CD4-positive, alpha-beta memory T cell (primary cell): Measurements from ENCODE around the gene DCX. TPM values are rescaled to one million over a fixed set of nuclear protein-coding genes. Genes with fewer than 3 reads are reported as not detected.
A peak's percentile ranks its signal among the peaks of the same experiment; 100 is the strongest.

Experiments used
- CTCF ChIA-PET: fragments of 350-600 bp; sonication (Branson Sonifier 250); formaldehyde crosslinking; loops from one replicate; lab custom pipeline; 2021; ENCODE audit warnings: inconsistent platforms; ENCODE audit not compliant: partially characterized antibody; lab: Charles Lee
- POLR2A ChIA-PET: fragments of 350-600 bp; sonication (Branson Sonifier 250); formaldehyde crosslinking; loops from one replicate; lab custom pipeline; 2021; ENCODE audit not compliant: partially characterized antibody; lab: Charles Lee
- DNase-seq, 5 donors: peaks; one replicate each; pipeline versions ENCODE4 v3.0.0 to v3.0.0-alpha.2; 2020 to 2022; ENCODE audit warnings: mixed read lengths in 1 of 5
- H3K27ac ChIP-seq: one replicate; pipeline ENCODE4 v1.7.0; 2013; ENCODE audit warnings: low read depth, low read length
- H3K27me3 ChIP-seq: 2 replicates; pipeline ENCODE4 v1.7.0; 2013; ENCODE audit warnings: mild to moderate bottlenecking, low read length, moderate library complexity; ENCODE audit not compliant: insufficient read depth
- H3K36me3 ChIP-seq: 2 replicates; pipeline ENCODE4 v1.7.0; 2013; ENCODE audit warnings: mild to moderate bottlenecking, low read length, moderate library complexity; ENCODE audit not compliant: insufficient read depth
- H3K4me1 ChIP-seq: 2 replicates; pipeline ENCODE4 v1.7.0; 2013; ENCODE audit warnings: mild to moderate bottlenecking, low read length, moderate library complexity; ENCODE audit not compliant: insufficient read depth
- H3K4me3 ChIP-seq, 2 donors: one replicate each; pipeline ENCODE4 v1.7.0; 2013; ENCODE audit warnings: low read length in 2 of 2, mild to moderate bottlenecking in 1 of 2
- H3K9me3 ChIP-seq, 2 donors: one replicate each; pipeline ENCODE4 v1.7.0; 2013; ENCODE audit warnings: low read length in 2 of 2, control low read depth in 1 of 2; ENCODE audit not compliant: control insufficient read depth in 1 of 2
- H3K27ac Mint-ChIP-seq, 7 donors: one replicate each; pipeline ENCODE4 v1.8.0; 2020 to 2021; ENCODE audit warnings: mixed read lengths in 7 of 7, mild to moderate bottlenecking in 6 of 7, inconsistent platforms in 3 of 7, moderate library complexity in 3 of 7
- H3K27me3 Mint-ChIP-seq, 2 donors: one replicate each; pipeline ENCODE4 v1.8.0; 2020 to 2021; ENCODE audit warnings: mixed read lengths in 2 of 2
- H3K36me3 Mint-ChIP-seq, 2 donors: one replicate each; pipeline ENCODE4 v1.8.0; 2020 to 2021; ENCODE audit warnings: mixed read lengths in 2 of 2, inconsistent platforms in 1 of 2, mild to moderate bottlenecking in 1 of 2
- H3K4me1 Mint-ChIP-seq, 4 donors: one replicate each; pipeline ENCODE4 v1.8.0; 2020 to 2021; ENCODE audit warnings: mixed read lengths in 4 of 4, mild to moderate bottlenecking in 1 of 4
- H3K4me3 Mint-ChIP-seq, 8 donors: one replicate each; pipeline ENCODE4 v1.8.0; 2020 to 2021; ENCODE audit warnings: mixed read lengths in 8 of 8, mild to moderate bottlenecking in 7 of 8, moderate library complexity in 6 of 8, inconsistent platforms in 3 of 8
- H3K9me3 Mint-ChIP-seq, 8 donors: one replicate each; pipeline ENCODE4 v1.8.0; 2020 to 2021; ENCODE audit warnings: mixed read lengths in 8 of 8, mild to moderate bottlenecking in 5 of 8, inconsistent platforms in 3 of 8, moderate library complexity in 1 of 8
- intact Hi-C: fragments of 100-400 bp; cut with micrococcal nuclease; formaldehyde crosslinking; loops from one replicate; pipeline ENCODE4 v1.15.1; 2023
- polyA plus RNA-seq, 2 donors: library from polyadenylated mRNA; unstranded; fragments of 300-500 nt; fragmentation: Illumina TruSeq; gene quantifications; one replicate each; pipeline ENCODE4 v1.2.3, GENCODE V29; 2021
- total RNA-seq, 2 experiments: library from RNA; stranded (reverse); gene quantifications; one replicate each; pipeline ENCODE4 v1.2.3, GENCODE V29; 2021

The DCX gene
- total and polyA plus RNA-seq, 4 experiments from 2014 or later: not detected

DNA sequence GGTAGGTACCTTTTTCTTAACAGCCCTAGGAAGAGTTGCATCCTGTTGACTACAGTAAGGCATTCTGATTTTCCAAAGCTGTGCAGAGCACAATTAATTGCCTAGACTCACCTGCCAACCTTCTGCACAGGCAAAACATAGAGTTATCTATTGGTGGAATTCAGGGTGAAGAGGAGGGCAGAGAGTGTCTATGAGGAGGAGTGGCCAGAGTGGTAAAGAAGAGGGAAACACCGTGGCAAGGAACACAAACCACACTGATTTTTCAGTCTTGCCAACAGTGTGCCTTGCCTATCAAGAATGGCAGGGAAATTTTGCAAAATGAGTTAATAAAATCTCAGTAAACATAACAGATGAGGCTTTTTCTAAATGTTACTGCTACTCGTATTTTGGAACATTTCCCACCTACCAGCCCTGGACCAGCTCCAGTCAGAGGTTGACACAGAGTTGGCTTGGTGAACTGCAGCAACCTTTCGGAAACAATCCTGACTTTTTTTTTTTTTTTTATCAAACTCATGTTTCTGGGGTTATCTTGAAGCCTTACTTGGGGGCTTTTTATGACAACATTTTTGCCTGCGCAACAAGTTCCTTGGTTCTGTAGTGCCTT lies 73.8 kb downstream of the DCX start:
- Histone ChIP-seq H3K27ac (no peak overlapping the region), H3K9me3 (no peaks in the 10 kb centered on the region), H3K4me3 (no peak overlapping the region), H3K4me1 (no peaks in the 10 kb centered on the region), H3K36me3 (no peaks in the 10 kb centered on the region), H3K27me3 (no peaks in the 10 kb centered on the region)
- H3K9me3 Mint-ChIP-seq: no peaks in the 10 kb centered on the region
- H3K27ac Mint-ChIP-seq: no peak overlapping the region
- CTCF ChIA-PET: no interaction called here
- DNase-seq: no peak
- no peak overlapping the region for H3K4me3 Mint-ChIP-seq
- peaks cover 0 to 2% of the 10 kb centered on the region in 2 donors for H3K27me3 Mint-ChIP-seq
- POLR2A ChIA-PET: no interaction called here
- intact Hi-C loops: no loop called here
- no peaks in the 10 kb centered on the region for H3K36me3 Mint-ChIP-seq
- H3K4me1 Mint-ChIP-seq: no peaks in the 10 kb centered on the region

- no peak overlapping the region for H3K4me3 Mint-ChIP-seq
- no peaks in the 10 kb centered on the region for H3K9me3 Mint-ChIP-seq
- no peak overlapping the region for H3K27ac ChIP-seq
- intact Hi-C loops: no loop called here
- ChIA-PET POLR2A (no interaction called here), CTCF (no interaction called here)
- DNase-seq: no peak
- peaks cover 0 to 2% of the 10 kb centered on the region in 2 donors for H3K27me3 Mint-ChIP-seq
- no peaks in the 10 kb centered on the region for H3K4me1 ChIP-seq
- no peaks in the 10 kb centered on the region for H3K36me3 ChIP-seq
- H3K36me3 Mint-ChIP-seq: no peaks in the 10 kb centered on the region
- H3K4me1 Mint-ChIP-seq: no peaks in the 10 kb centered on the region
- no peak overlapping the region for H3K4me3 ChIP-seq
- no peaks in the 10 kb centered on the region for H3K9me3 ChIP-seq
- H3K27ac Mint-ChIP-seq: no peak overlapping the region
- no peaks in the 10 kb centered on the region for H3K27me3 ChIP-seq
Observed at GRCh38 chrX:111337067-111337637, 74.8 kb downstream of the DCX start.

- Mint-ChIP-seq H3K27me3 (peaks cover 0 to 2% of the 10 kb centered on the region in 2 donors), H3K4me1 (no peaks in the 10 kb centered on the region), H3K4me3 (no peak overlapping the region), H3K9me3 (no peaks in the 10 kb centered on the region), H3K36me3 (no peaks in the 10 kb centered on the region), H3K27ac (no peak overlapping the region)
- POLR2A ChIA-PET: no interaction called here
- DNase-seq: no peak
- Histone ChIP-seq H3K27me3 (no peaks in the 10 kb centered on the region), H3K4me3 (no peak overlapping the region), H3K36me3 (no peaks in the 10 kb centered on the region), H3K4me1 (no peaks in the 10 kb centered on the region), H3K9me3 (no peaks in the 10 kb centered on the region), H3K27ac (no peak overlapping the region)
- intact Hi-C loops: no loop called here
- CTCF ChIA-PET: no interaction called here
Observed at GRCh38 chrX:111336141-111336540, 75.9 kb downstream of the DCX start.

DNA sequence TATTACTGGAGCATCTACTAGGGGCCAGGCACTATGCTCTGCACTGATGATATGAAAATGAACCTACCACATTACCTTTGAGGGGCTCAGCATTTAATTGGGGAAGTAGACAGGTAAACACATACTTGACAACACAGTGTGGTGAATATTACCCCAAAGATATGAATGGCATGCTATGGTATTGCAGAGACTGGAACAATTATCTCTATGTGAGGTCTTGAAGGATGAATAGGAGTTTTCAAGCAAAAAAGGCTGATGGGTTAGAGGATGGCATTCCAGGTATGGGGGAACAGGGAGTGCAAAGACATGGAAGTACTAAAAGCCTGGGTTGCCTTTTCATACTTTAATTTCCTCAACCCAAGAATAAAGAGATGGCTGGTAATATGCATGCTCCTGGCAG lies 82.6 kb downstream of the DCX start:
- Mint-ChIP-seq H3K27me3 (peaks cover 0 to 1% of the 10 kb centered on the region in 2 donors), H3K27ac (no peak overlapping the region), H3K4me3 (no peak overlapping the region), H3K9me3 (peaks cover 0 to 2% (median 0%) of the 10 kb centered on the region in 8 donors), H3K4me1 (no peaks in the 10 kb centered on the region), H3K36me3 (no peaks in the 10 kb centered on the region)
- Histone ChIP-seq H3K36me3 (no peaks in the 10 kb centered on the region), H3K4me1 (no peaks in the 10 kb centered on the region), H3K27me3 (no peaks in the 10 kb centered on the region), H3K4me3 (no peak overlapping the region), H3K27ac (no peak overlapping the region), H3K9me3 (no peaks in the 10 kb centered on the region)
- ChIA-PET CTCF (no interaction called here), POLR2A (no interaction called here)
- intact Hi-C loops: no loop called here
- no peak for DNase-seq

GRCh38 chrX:111328858-111329257 lies 83.1 kb downstream of the DCX start:
- no peak overlapping the region for H3K27ac ChIP-seq
- POLR2A ChIA-PET: no interaction called here
- H3K9me3 ChIP-seq: no peaks in the 10 kb centered on the region
- CTCF ChIA-PET: no interaction called here
- intact Hi-C loops: no loop called here
- H3K9me3 Mint-ChIP-seq: peaks cover 0 to 2% (median 0%) of the 10 kb centered on the region in 8 donors
- H3K27ac Mint-ChIP-seq: no peak overlapping the region
- no peaks in the 10 kb centered on the region for H3K4me1 Mint-ChIP-seq
- H3K4me3 Mint-ChIP-seq: no peak overlapping the region
- H3K27me3 ChIP-seq: no peaks in the 10 kb centered on the region
- no peak overlapping the region for H3K4me3 ChIP-seq
- H3K27me3 Mint-ChIP-seq: peaks cover 0 to 1% of the 10 kb centered on the region in 2 donors
- no peaks in the 10 kb centered on the region for H3K36me3 ChIP-seq
- no peaks in the 10 kb centered on the region for H3K36me3 Mint-ChIP-seq
- no peak for DNase-seq
- no peaks in the 10 kb centered on the region for H3K4me1 ChIP-seq

GRCh38 chrX:111322231-111322855 lies 89.6 kb downstream of the DCX start:
- H3K4me1 Mint-ChIP-seq: no peaks in the 10 kb centered on the region
- H3K27me3 Mint-ChIP-seq: no peaks in the 10 kb centered on the region
- Histone ChIP-seq H3K4me3 (no peak overlapping the region), H3K36me3 (no peaks in the 10 kb centered on the region), H3K9me3 (no peaks in the 10 kb centered on the region), H3K27ac (no peak overlapping the region), H3K4me1 (no peaks in the 10 kb centered on the region), H3K27me3 (no peaks in the 10 kb centered on the region)
- H3K4me3 Mint-ChIP-seq: no peak overlapping the region
- ChIA-PET POLR2A (no interaction called here), CTCF (no interaction called here)
- intact Hi-C loops: no loop called here
- H3K27ac Mint-ChIP-seq: no peak overlapping the region
- H3K36me3 Mint-ChIP-seq: no peaks in the 10 kb centered on the region
- peak in 1 of 5 donors; percentile 17 for DNase-seq
- peaks cover 0 to 2% (median 0%) of the 10 kb centered on the region in 8 donors for H3K9me3 Mint-ChIP-seq

GRCh38 chrX:111319451-111319850 lies 92.5 kb downstream of the DCX start:
- no peaks in the 10 kb centered on the region for H3K27me3 Mint-ChIP-seq
- POLR2A ChIA-PET: no interaction called here

More at GRCh38 chrX:111319451-111319850, 92.5 kb downstream of the DCX start:
- intact Hi-C loops: no loop called here
- Mint-ChIP-seq H3K4me3 (no peak overlapping the region), H3K4me1 (no peaks in the 10 kb centered on the region), H3K9me3 (peaks cover 0 to 2% (median 0%) of the 10 kb centered on the region in 8 donors), H3K36me3 (no peaks in the 10 kb centered on the region), H3K27ac (no peak overlapping the region)
- Histone ChIP-seq H3K27ac (no peak overlapping the region), H3K9me3 (no peaks in the 10 kb centered on the region), H3K4me1 (no peaks in the 10 kb centered on the region), H3K27me3 (no peaks in the 10 kb centered on the region), H3K4me3 (no peak overlapping the region), H3K36me3 (no peaks in the 10 kb centered on the region)
- CTCF ChIA-PET: no interaction called here
- DNase-seq: no peak
